Measurements from ENCODE around the gene GPI. TPM values are rescaled to one million over a fixed set of nuclear protein-coding genes. Genes with fewer than 3 reads are reported as not detected.

GPI gene
- total RNA-seq, 1 donor: 102 TPM

DNA sequence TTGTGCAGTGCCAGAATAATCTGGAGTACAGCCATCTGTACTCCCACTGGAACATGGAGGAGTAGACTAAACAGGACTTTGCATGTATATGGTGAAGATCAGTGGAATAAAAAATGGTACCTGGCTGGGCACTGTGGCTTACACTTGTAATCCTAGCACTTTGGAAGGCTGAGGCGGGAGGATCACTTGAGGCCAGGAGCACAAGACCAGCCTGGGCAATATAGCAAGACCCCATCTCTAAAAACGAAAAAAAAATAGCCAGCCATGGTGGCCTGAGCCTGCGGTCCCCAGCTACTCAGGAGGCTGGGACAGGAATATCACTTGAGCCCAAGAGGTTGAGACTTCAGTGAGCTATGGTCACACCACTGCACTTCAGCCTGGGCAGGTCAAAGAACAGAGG, 83.2 kb downstream of the GPI start:
- H3K4me3 ChIP-seq (ENCODE audit: low read depth, low read length): no peak overlapping the region
- DNase-seq (ENCODE audit: low read depth): no peak
- TF ChIP-seq CTCF (IDR thresholded peaks at IDR 0.05; ENCODE audit: insufficient read depth, low read depth, low read length): no peak

Other genes with a start within 250 kb of the GPI start
- 72.1 and 74.1 TPM in 2 replicates for gene LSM14A, start 192.7 kb upstream of the GPI start, total RNA-seq
- gene GARRE1, start 110.6 kb upstream of the GPI start, total RNA-seq: 14.5 and 16.8 TPM in 2 replicates
- gene PDCD2L, start 39.2 kb downstream of the GPI start, total RNA-seq: 11.7 and 11.9 TPM in 2 replicates
- 108 and 121 TPM in 2 replicates for gene UBA2, start 63.2 kb downstream of the GPI start, total RNA-seq
- gene WTIP, start 116.6 kb downstream of the GPI start, total RNA-seq: 28.0 and 40.6 TPM in 2 replicates

Measured in fibroblast of villous mesenchyme (primary cell).